Middle frontal gyrus (tissue), 1 donor: ENCODE results near the gene ANKRD55.
A peak's percentile ranks its signal among the peaks of the same experiment; 100 is the strongest.
"Not testable (repeated sequence)": the region's sequence is repeated elsewhere in the genome, so short reads cannot be mapped to it uniquely, and the experiment has no call there.

Experiments used
- DNase-seq: peaks from one replicate; pipeline ENCODE4 v3.0.0-alpha.2; 2015; ENCODE audit warnings: low spot score; ENCODE audit errors: extremely low spot score

ANKRD55 gene

GRCh38 chr5:56233230-56233629 lies at the start of gene ANKRD55:
TSS of gene ANKRD55 (minus strand) at chr5:56233330. CDS start at chr5:56232913, 417 bp downstream.
- peak; percentile 26 for DNase-seq

- DNase-seq, result no peak
These were observed 49.1 kb upstream of the ANKRD55 start for GRCh38 chr5:56282216-56282615.

GRCh38 chr5:56281489-56282165 lies 48.5 kb upstream of the ANKRD55 start:
- no peak for DNase-seq

GRCh38 chr5:56279979-56280378 lies 46.8 kb upstream of the ANKRD55 start:
- DNase-seq, result no peak

- DNase-seq, result no peak
These were observed 46.2 kb upstream of the ANKRD55 start for GRCh38 chr5:56279291-56279690.

GRCh38 chr5:56278335-56278753 lies 45.2 kb upstream of the ANKRD55 start:
- no peak for DNase-seq

GRCh38 chr5:56277573-56277972 lies 44.4 kb upstream of the ANKRD55 start:
- no peak for DNase-seq

- no peak for DNase-seq
These were observed 40.3 kb upstream of the ANKRD55 start for GRCh38 chr5:56273376-56273955.

- no peak for DNase-seq
These were observed 39.6 kb upstream of the ANKRD55 start for GRCh38 chr5:56272765-56273164.

GRCh38 chr5:56270568-56271392 lies 37.6 kb upstream of the ANKRD55 start:
- peak; percentile 62 for DNase-seq

- no peak for DNase-seq
These were observed 36.9 kb upstream of the ANKRD55 start for GRCh38 chr5:56270058-56270457.

- DNase-seq, result no peak
These were observed 36.2 kb upstream of the ANKRD55 start for GRCh38 chr5:56269216-56269927.

GRCh38 chr5:56268707-56269106 lies 35.6 kb upstream of the ANKRD55 start:
- DNase-seq, result not testable (repeated sequence)

- no peak for DNase-seq
These were observed 34.7 kb upstream of the ANKRD55 start for GRCh38 chr5:56267856-56268255.

- no peak for DNase-seq
These were observed 31.4 kb upstream of the ANKRD55 start for GRCh38 chr5:56264417-56265025.

- DNase-seq, result no peak
These were observed 29.1 kb upstream of the ANKRD55 start for GRCh38 chr5:56262279-56262678.

- DNase-seq, result no peak
These were observed 25.9 kb upstream of the ANKRD55 start for GRCh38 chr5:56259002-56259511.

GRCh38 chr5:56257763-56258529 lies 24.8 kb upstream of the ANKRD55 start:
- DNase-seq, result not testable (repeated sequence)

GRCh38 chr5:56257010-56257409 lies 23.9 kb upstream of the ANKRD55 start:
- no peak for DNase-seq

- DNase-seq, result no peak
These were observed 22.4 kb upstream of the ANKRD55 start for GRCh38 chr5:56255502-56255901.
